22Rv1 (cell line): ENCODE data around the gene DIPK1B.

Source experiments
- CTCF ChIP-seq: fragments of 450-650 bp; IDR thresholded peaks from 2 replicates; pipeline ENCODE4 v1.5.1; 2017; ENCODE audit warnings: mild to moderate bottlenecking
- ZFX ChIP-seq: fragments of 450-650 bp; IDR thresholded peaks from 2 replicates; pipeline ENCODE4 v1.6.1; 2017; ENCODE audit warnings: antibody characterized with exemption, borderline replicate concordance

- TF ChIP-seq CTCF: no peak
- no peak for TF ChIP-seq ZFX
Measured at GRCh38 chr9:136689108-136689460, 23.3 kb upstream of the DIPK1B start.
